ENCODE results near the gene SCNM1.

- TF ChIP-seq CTCF (IDR thresholded peaks at IDR 0.05) (no peak), POLR2A (IDR thresholded peaks at IDR 0.05) (no peak)
These were observed 33.5 kb upstream of the SCNM1 start for GRCh38 chr1:151132335-151133017.
